ENCODE measurements around the gene MAGEF1.

MAGEF1 gene

GRCh38 chr3:184688251-184688881 lies 23.5 kb downstream of the MAGEF1 start:
- no peak for DNase-seq

DNA sequence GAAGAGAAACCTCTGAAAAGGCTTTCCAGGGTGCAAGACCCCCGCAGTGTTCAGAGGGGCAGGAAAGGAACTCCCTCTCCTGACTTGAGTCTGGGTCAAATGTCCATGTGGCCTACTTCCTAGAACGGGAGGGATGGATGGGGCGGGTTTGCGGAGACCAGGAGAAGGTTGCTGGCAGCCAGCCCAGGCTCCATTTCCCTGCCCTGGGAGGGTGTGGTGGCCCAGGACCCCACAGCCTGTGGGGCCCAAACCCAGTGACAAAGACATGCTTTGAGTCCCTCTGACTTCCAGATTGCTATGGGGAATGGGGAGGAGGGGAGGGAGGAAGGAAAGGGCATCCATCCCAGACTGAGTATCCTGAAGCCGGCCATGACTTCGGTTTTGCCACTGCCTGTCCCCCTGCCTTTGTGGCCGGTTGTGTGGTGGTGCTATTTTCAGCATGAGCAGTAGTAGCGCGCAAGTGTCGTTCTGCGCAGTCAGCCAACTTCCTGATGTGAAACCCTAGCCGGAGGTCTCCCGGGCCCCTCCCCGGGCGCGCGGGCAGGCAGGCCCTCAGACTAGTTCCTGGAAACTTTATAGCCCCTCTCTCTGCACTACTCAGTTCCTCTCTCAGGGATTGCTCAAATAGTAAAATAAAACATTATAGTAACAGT lies 24.4 kb downstream of the MAGEF1 start:
- DNase-seq, result peak; percentile 13

- DNase-seq, result no peak
These were observed 26.2 kb downstream of the MAGEF1 start for GRCh38 chr3:184685646-184686045.

- no peak for DNase-seq
These were observed 26.8 kb downstream of the MAGEF1 start for GRCh38 chr3:184685055-184685454.

DNA sequence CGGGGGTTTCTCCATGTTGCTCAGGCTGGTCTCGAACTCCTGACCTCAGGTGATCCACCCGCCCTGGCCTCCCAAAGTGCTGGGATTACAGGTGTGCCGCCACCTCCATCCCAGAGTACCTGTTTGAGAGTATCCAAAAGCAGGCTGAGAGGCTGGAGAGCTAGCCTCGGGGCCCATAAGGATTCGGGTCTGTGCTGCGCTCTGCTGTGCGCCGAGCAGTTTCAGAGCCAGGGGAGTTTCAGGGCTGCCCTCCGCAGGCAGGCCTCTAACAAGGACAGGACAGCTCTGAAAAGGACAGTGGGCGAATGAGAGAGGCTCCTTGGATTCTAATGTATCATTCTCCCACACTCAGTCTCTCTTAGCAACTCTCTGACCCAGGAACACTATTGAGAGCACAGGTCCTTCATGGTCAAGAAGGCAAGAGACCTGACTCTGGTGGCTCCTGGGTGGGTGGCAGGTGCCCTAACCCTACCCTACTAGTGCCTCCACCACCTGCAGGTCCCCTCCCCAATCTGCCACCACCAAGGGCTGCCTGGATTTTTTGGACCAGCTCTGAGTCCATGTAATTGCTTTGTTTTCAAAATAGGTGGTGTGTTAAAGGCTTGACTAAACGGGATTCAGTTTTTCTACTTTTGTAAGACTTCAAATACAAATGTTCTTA lies 27.8 kb downstream of the MAGEF1 start:
- DNase-seq, result no peak

GRCh38 chr3:184683234-184683633 lies 28.6 kb downstream of the MAGEF1 start:
- DNase-seq, result no peak

DNA sequence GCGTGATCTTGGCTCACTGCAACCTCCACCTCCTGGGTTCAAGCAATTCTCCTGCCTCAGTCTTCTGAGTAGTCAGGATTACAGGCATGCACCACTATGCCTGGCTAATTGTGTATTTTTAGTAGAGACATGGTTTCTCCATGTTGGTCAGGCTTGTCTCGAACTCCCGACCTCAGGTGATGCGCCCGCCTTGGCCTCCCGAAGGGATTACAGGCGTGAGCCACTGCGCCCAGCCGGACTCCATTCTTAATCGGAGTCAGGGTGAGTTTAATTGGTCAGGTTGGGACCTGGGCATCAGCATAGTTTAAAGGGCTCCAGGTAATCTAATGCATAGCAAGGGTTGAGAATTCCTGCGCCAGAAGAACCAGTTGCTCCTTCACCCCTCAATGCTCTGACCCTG lies 29.2 kb downstream of the MAGEF1 start:
- DNase-seq, result no peak

- no peak for DNase-seq
These were observed 31.2 kb downstream of the MAGEF1 start for GRCh38 chr3:184680385-184681345.

- DNase-seq, result no peak
These were observed 32.6 kb downstream of the MAGEF1 start for GRCh38 chr3:184679056-184679816.

GRCh38 chr3:184678317-184679055 lies 33.4 kb downstream of the MAGEF1 start:
- no peak for DNase-seq

DNA sequence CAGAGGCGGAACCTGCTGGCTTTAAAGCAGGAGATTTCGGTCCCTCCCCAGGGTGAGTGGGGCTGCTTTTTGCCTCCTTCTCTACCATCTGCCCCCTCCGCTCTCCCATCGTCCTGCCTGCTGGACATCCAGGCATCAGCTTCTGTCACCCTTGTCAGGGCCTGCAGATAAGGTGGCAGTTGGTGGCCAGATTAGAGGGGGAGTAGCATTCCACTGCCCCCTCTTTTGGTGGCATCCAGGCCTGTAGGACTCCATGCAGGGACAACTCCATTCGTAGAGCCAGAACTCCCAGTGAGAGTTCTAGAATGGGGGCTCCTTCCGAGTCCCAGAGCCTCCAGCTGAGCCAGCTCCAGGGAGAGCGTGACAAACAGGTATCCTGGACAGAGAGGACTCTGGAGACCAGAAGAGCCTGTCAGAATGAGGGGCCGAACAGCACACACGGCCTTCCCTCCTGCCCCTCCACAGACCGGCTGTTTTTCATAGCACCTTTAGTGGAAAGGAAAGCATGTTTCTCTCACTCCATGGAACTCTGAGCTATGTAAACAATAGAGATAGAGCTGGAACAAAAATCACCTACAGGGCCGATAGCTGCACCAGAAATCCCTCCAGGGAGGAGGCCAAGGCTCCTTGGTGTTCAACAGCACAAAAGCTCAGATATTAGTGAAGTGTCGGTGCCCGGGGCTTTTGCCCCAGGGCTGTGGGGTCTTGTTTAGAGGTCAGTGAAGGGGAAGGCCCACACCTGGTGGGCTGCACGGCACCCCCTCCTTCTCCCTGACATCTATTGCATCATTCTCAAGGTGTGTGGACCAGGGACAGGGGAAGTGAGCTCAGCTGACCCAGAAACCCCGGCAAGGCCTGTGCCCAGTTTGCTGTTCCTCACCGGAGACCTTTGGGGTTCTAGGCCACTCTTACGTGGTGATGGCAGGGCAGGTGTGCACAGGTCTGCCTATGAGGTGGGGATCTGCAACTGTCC lies 34.2 kb downstream of the MAGEF1 start:
- DNase-seq, result no peak

GRCh38 chr3:184676927-184677326 lies 34.9 kb downstream of the MAGEF1 start:
- DNase-seq, result peak; percentile 54

DNA sequence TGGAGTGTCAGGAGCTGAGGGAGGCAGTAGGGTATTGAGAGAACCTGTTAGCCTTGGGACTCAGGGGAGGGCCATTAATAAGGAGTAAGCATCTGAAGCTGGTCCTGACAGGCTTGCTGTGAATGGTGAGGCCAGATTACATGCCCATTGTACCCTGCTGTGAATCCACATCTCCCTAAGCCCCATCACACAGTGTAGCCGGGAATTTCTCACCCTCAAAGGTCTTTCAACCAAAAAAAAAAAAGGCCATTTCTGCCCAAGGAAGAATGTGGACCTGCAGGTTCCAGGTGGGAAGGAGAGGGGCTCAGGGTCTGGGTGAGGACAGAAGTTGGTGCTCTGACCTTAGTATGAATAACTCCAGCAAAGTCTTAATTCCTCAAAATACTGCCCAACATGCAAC lies 37.2 kb downstream of the MAGEF1 start:
- no peak for DNase-seq

GRCh38 chr3:184672977-184673870 lies 38.6 kb downstream of the MAGEF1 start:
- DNase-seq, result no peak

GRCh38 chr3:184672335-184672734 lies 39.5 kb downstream of the MAGEF1 start:
- no peak for DNase-seq

GRCh38 chr3:184670091-184670602 lies 41.7 kb downstream of the MAGEF1 start:
- DNase-seq, result no peak

GRCh38 chr3:184669578-184669977 lies 42.3 kb downstream of the MAGEF1 start:
- no peak for DNase-seq

- DNase-seq, result no peak
These were observed 45.4 kb downstream of the MAGEF1 start for GRCh38 chr3:184666442-184666841.

DNA sequence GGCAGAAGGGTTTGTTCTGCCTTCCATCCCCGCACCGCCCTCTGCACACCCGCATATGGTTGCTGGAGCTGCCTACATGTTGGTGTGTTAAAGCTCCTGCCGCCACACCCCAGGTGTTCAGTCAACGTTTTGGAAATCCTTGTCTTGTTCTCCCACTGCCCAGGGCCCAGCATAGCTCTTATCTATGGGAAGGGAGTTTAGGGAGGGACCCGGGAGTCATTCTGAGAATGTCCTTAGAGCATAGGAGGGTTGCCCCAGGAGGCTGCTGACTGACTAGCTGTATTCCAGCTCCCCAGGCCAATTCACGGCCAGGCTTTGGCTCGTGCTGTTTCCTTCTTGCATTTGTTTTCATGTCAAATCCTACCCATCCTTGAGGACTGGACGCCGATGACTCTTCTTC lies 46.8 kb downstream of the MAGEF1 start:
- no peak for DNase-seq

Measured in inflammatory macrophage treated with lipopolysaccharide for 4 hours (primary cell).